ENCODE results near the gene COPS3.
"Not testable (repeated sequence)": the region's sequence is repeated elsewhere in the genome, so short reads cannot be mapped to it uniquely, and the experiment has no call there.

The COPS3 gene

DNA sequence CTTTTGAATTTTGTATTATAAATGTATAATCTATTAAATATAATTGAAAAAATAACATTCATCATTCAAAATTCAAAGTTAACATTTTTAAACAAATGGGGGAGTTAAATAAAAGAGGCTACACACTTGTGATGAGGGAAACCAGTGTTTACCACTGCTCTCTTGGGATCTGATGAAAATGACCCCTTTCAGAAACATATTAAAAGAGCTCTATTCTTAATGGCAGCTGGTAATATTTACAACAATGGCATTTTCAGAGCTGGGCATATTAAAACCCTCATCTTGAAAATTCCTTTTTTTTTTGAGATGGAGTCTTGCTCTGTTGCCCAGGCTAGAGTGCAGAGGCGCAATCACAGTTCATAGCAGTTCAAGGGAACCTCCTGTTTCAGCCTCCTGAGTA lies 24.7 kb downstream of the COPS3 start:
- no peak for DNase-seq (ENCODE audit: low read depth)
- TF ChIP-seq, protein P1, sequence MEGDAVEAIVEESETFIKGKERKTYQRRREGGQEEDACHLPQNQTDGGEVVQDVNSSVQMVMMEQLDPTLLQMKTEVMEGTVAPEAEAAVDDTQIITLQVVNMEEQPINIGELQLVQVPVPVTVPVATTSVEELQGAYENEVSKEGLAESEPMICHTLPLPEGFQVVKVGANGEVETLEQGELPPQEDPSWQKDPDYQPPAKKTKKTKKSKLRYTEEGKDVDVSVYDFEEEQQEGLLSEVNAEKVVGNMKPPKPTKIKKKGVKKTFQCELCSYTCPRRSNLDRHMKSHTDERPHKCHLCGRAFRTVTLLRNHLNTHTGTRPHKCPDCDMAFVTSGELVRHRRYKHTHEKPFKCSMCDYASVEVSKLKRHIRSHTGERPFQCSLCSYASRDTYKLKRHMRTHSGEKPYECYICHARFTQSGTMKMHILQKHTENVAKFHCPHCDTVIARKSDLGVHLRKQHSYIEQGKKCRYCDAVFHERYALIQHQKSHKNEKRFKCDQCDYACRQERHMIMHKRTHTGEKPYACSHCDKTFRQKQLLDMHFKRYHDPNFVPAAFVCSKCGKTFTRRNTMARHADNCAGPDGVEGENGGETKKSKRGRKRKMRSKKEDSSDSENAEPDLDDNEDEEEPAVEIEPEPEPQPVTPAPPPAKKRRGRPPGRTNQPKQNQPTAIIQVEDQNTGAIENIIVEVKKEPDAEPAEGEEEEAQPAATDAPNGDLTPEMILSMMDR (IDR thresholded peaks at IDR 0.05; ENCODE audit: low read length, missing control alignments), result no peak
- no peak overlapping the region for H3K4me3 ChIP-seq (replicated peaks; ENCODE audit: low read depth, low read length)

DNA sequence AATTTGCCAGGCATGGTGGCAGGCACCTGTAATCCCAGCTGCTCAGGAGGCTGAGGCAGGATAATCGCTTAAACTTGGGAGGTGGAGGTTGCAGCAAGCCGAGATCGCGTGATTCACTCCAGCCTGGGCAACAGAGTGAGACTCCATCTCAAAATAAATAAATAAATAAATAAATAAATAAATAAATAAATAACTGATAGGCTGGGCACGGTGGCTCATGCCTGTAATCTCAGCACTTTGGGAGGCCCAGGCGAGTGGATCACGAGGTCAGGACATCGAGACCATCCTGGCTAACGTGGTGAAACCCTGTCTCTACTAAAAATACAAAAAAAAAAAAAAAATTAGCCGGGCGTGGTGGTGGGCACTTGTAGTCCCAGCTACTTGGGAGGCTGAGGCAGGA lies 25.4 kb downstream of the COPS3 start:
- H3K4me3 ChIP-seq (replicated peaks; ENCODE audit: low read depth, low read length); DNase-seq (ENCODE audit: low read depth): not testable (repeated sequence)

- H3K4me3 ChIP-seq (replicated peaks; ENCODE audit: low read depth, low read length), result no peak overlapping the region
- TF ChIP-seq, protein P1 (IDR thresholded peaks at IDR 0.05; ENCODE audit: low read length, missing control alignments), result no peak
- DNase-seq (ENCODE audit: low read depth), result no peak
Measured at GRCh38 chr17:17254036-17254435, 27.0 kb downstream of the COPS3 start.

GRCh38 chr17:17253406-17253805 lies 27.6 kb downstream of the COPS3 start:
- TF ChIP-seq, protein P1 (IDR thresholded peaks at IDR 0.05; ENCODE audit: low read length, missing control alignments), result no peak
- DNase-seq (ENCODE audit: low read depth), result no peak
- no peak overlapping the region for H3K4me3 ChIP-seq (replicated peaks; ENCODE audit: low read depth, low read length)

DNA sequence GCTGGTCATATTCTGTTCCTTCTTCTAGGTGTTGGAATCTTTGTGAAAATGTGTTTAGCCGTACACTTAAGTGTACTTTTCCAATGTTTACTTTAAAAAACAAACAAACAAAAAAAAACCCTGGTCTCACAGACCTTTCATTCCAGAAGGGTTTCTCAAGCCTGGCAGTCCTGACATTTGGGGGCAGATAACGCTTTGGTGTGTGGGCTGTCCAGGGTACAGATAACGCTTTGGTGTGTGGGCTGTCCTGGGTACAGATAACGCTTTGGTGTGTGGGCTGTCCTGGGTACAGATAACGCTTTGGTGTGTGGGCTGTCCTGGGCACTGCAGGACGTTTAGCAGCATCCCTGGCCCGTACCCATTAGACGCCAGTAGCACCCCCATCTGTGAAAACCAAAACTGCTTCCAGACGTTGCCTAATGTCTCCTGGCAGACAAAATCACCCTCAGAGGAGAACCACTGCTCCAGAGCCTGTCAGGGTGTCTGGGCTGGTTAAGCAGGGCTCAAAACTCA lies 28.8 kb downstream of the COPS3 start:
- no peak for DNase-seq (ENCODE audit: low read depth)
- H3K4me3 ChIP-seq (replicated peaks; ENCODE audit: low read depth, low read length), result no peak overlapping the region
- TF ChIP-seq, protein P1 (IDR thresholded peaks at IDR 0.05; ENCODE audit: low read length, missing control alignments), result no peak

- no peak for DNase-seq (ENCODE audit: low read depth)
- TF ChIP-seq, protein P1 (IDR thresholded peaks at IDR 0.05; ENCODE audit: low read length, missing control alignments), result no peak
- no peak overlapping the region for H3K4me3 ChIP-seq (replicated peaks; ENCODE audit: low read depth, low read length)
Measured at GRCh38 chr17:17246879-17247278, 34.2 kb downstream of the COPS3 start.

GRCh38 chr17:17243163-17243562 lies 37.9 kb downstream of the COPS3 start:
- TF ChIP-seq, protein P1 (IDR thresholded peaks at IDR 0.05; ENCODE audit: low read length, missing control alignments), result no peak
- H3K4me3 ChIP-seq (replicated peaks; ENCODE audit: low read depth, low read length), result no peak overlapping the region
- DNase-seq (ENCODE audit: low read depth), result no peak
